WTC11 (cell line): ENCODE data around the gene DNAJC12. TPM values are rescaled to one million over a fixed set of nuclear protein-coding genes. Genes with fewer than 3 reads are reported as not detected.

Experiments used
- ATAC-seq: fragments of 200-7000 bp; cut with Tn5 transposase; 2 replicates; pipeline ENCODE4 v1.10.0; 2021; ENCODE audit warnings: mild to moderate bottlenecking, moderate library complexity
- CTCF ChIA-PET: fragments of 300-600 bp; sonication (Branson Sonifier 250); formaldehyde crosslinking; loops from one replicate; lab custom pipeline; 2021; ENCODE audit warnings: antibody characterized with exemption; lab: Charles Lee
- POLR2A ChIA-PET: fragments of 350-600 bp; sonication (Branson Sonifier 250); formaldehyde crosslinking; loops from one replicate; lab custom pipeline; 2021; ENCODE audit warnings: antibody characterized with exemption; lab: Charles Lee
- DNase-seq: peaks from one replicate; pipeline ENCODE4 v3.0.0; 2021; ENCODE audit warnings: low spot score
- H3K27ac Mint-ChIP-seq: 2 replicates; pipeline ENCODE4 v1.8.0; 2021; ENCODE audit warnings: mixed read lengths
- H3K27me3 Mint-ChIP-seq: 2 replicates; pipeline ENCODE4 v1.8.0; 2021; ENCODE audit warnings: low read depth, mild to moderate bottlenecking, moderate library complexity, mixed read lengths
- H3K36me3 Mint-ChIP-seq: 2 replicates; pipeline ENCODE4 v1.8.0; 2021; ENCODE audit warnings: mixed read lengths
- H3K4me1 Mint-ChIP-seq: 2 replicates; pipeline ENCODE4 v1.8.0; 2022; ENCODE audit warnings: mixed read lengths
- H3K4me3 Mint-ChIP-seq: 2 replicates; pipeline ENCODE4 v1.8.0; 2021; ENCODE audit warnings: mild to moderate bottlenecking, moderate library complexity, mixed read lengths
- H3K9me3 Mint-ChIP-seq: 2 replicates; pipeline ENCODE4 v1.8.0; 2021; ENCODE audit warnings: mixed read lengths
- TEAD4 ChIP-seq: sonication (generic); formaldehyde crosslinking; IDR thresholded peaks from 2 replicates; pipeline ENCODE4 v1.8.0; 2022; ENCODE audit warnings: mild to moderate bottlenecking, missing genetic modification reagents
- total RNA-seq: library from RNA; stranded (reverse); gene quantifications from 3 replicates; pipeline ENCODE4 v1.2.3, GENCODE V29; 2021

Gene DNAJC12
- total RNA-seq, 1 experiment from 2014 or later: 0.94 TPM

DNA sequence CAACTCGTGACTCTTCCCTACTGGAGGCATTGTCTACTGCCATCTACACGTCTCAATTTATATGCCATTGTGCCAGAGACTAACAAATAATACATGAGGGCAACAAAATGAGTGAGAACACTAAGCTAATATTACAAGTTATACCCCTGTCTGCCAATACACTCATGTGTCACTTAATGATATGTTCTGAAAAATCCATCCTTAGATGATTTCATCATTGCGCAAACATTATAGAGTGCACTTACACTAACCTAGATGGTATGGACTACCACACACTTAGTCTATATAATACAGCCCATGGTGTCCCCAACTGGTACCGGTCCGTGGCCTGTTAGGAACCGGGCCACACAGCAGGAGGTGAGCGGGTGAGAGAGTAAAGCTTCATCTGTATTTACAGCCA is 77.7 kb downstream of the DNAJC12 start:
- Mint-ChIP-seq H3K4me1 (peaks cover 4% of the 10 kb centered on the region), H3K4me3 (no peak overlapping the region), H3K36me3 (no peaks in the 10 kb centered on the region), H3K27ac (no peak overlapping the region), H3K9me3 (peaks cover 5% of the 10 kb centered on the region)
- no peak for ATAC-seq
- no peak for DNase-seq
- TF ChIP-seq TEAD4 (CRISPR knock-in tag): no peak
- TF ChIP-seq, all 79 proteins: peak for 0
- H3K27me3 Mint-ChIP-seq: peaks cover 21% of the 10 kb centered on the region
- CTCF ChIA-PET: interaction anchor here (1.1 kb wide), 1 partner anchor 63 kb away, joined by 4 read pairs; no protein-coding TSS in a partner anchor
- POLR2A ChIA-PET: no interaction called here

Other genes starting within 250 kb of the DNAJC12 start
- gene CTNNA3, start 142.0 kb downstream of the DNAJC12 start, total RNA-seq: 3.4 to 6.1 TPM (median 4.0 TPM) in 3 replicates
- 51.3 to 55.5 TPM (median 53.9 TPM) in 3 replicates for gene SIRT1, start 46.5 kb upstream of the DNAJC12 start, total RNA-seq
- gene HERC4, start 237.1 kb upstream of the DNAJC12 start, total RNA-seq: 39.4 to 41.3 TPM (median 41.1 TPM) in 3 replicates